Upper lobe of left lung (tissue), 6 donors: Measurements from ENCODE around the gene EXOC6. TPM values are rescaled to one million over a fixed set of nuclear protein-coding genes. Genes with fewer than 3 reads are reported as not detected.
A peak's percentile ranks its signal among the peaks of the same experiment; 100 is the strongest.

Source experiments
- ATAC-seq, 2 donors: fragments of 200-7000 bp; cut with Tn5 transposase; one replicate each; pipeline ENCODE4 v1.9.1; 2022; ENCODE audit warnings: mild to moderate bottlenecking in 2 of 2, moderate library complexity in 2 of 2; ENCODE audit not compliant: low FRiP score in 2 of 2
- DNase-seq, 2 donors: peaks; one replicate each; pipeline ENCODE4 v3.0.0-alpha.2; 2019 to 2020
- H3K27ac ChIP-seq, 4 donors: fragments of 200-600 bp; sonication (generic); one replicate each; pipeline ENCODE4 v1.5.1; 2016 to 2019
- H3K27me3 ChIP-seq, 4 donors: fragments of 200-600 bp; sonication (generic); one replicate each; pipeline ENCODE4 v1.5.1; 2017 to 2019
- H3K36me3 ChIP-seq, 4 donors: fragments of 200-600 bp; sonication (generic); one replicate each; pipeline ENCODE4 v1.5.1; 2016 to 2019
- H3K4me1 ChIP-seq, 4 donors: fragments of 200-600 bp; sonication (generic); one replicate each; pipeline ENCODE4 v1.5.1; 2018 to 2019
- H3K4me3 ChIP-seq, 4 donors: fragments of 200-600 bp; sonication (generic); one replicate each; pipeline ENCODE4 v1.5.1; 2017 to 2019; ENCODE audit warnings: mild to moderate bottlenecking in 2 of 4, moderate library complexity in 1 of 4
- H3K9me3 ChIP-seq, 4 donors: fragments of 200-600 bp; sonication (generic); one replicate each; pipeline ENCODE4 v1.5.1; 2018 to 2019
- CTCF ChIP-seq, 6 experiments: fragments of 450-650 bp in 4 of 6; fragments of 200-600 bp in 2 of 6; sonication (generic) in 2 of 6; IDR thresholded peaks; one replicate each; pipeline ENCODE4 v1.5.1; 2016 to 2019; ENCODE audit warnings: antibody characterized with exemption in 6 of 6
- EP300 ChIP-seq, 4 donors: sonication (generic); formaldehyde crosslinking; IDR thresholded peaks; one replicate each; pipeline ENCODE4 v1.5.1; 2017; ENCODE audit warnings: antibody characterized with exemption in 4 of 4, control low read depth in 2 of 4
- POLR2A ChIP-seq, 4 donors: fragments of 450-650 bp; IDR thresholded peaks; one replicate each; pipeline ENCODE4 v1.5.1; 2016 to 2017; ENCODE audit warnings: antibody characterized with exemption in 4 of 4, mild to moderate bottlenecking in 2 of 4
- POLR2AphosphoS5 ChIP-seq, 2 donors: sonication (generic); formaldehyde crosslinking; IDR thresholded peaks; one replicate each; pipeline ENCODE4 v1.5.1; 2017; ENCODE audit warnings: antibody characterized with exemption in 2 of 2
- WGBS, 2 donors: methylation state at CpG; one replicate each; pipeline ENCODE4 v1.1.5; 2017 to 2018; 5-methylcytosine and 5-hydroxymethylcytosine counted together
- total RNA-seq, 6 donors: library from RNA; depleted of rRNA in 4 of 6; stranded (reverse); fragments of >200 nt in 4 of 6; gene quantifications; one replicate each; pipeline versions ENCODE4 v1.1.0 to v1.2.1, GENCODE V29; 2016 to 2021
- donor health status: DM: no; HTN: no; CAD: no; lungs with moderate emphysema.
- donor health status: DM: no; HTN: yes; CAD: no; lungs with severe emphysema.

The EXOC6 gene
- total RNA-seq, 6 donors from 2014 or later, result 7.1 to 27.3 (median 20.1) TPM

GRCh38 chr10:93074147-93074596 lies 225.9 kb downstream of the EXOC6 start:
- H3K4me3 ChIP-seq, result peak overlapping the region in 3 of 4 donors; percentile 31 to 47 (median 42)
- peaks cover 30 to 46% (median 35%) of the 10 kb centered on the region in 4 donors for H3K4me1 ChIP-seq
- TF ChIP-seq CTCF (IDR thresholded peaks at IDR 0.05) (no peak), POLR2A (IDR thresholded peaks at IDR 0.05) (no peak), POLR2AphosphoS5 (IDR thresholded peaks at IDR 0.05) (no peak), EP300 (IDR thresholded peaks at IDR 0.05) (no peak)
- no peaks in the 10 kb centered on the region for H3K9me3 ChIP-seq
- H3K27me3 ChIP-seq, result peaks cover 0 to 40% (median 27%) of the 10 kb centered on the region in 4 donors
- no peak overlapping the region for H3K27ac ChIP-seq
- ATAC-seq, result no peak
- WGBS, 2 donors, result 0 to 6% methylated on average over 13 to 25 of the region's 40 CpGs
- DNase-seq, result no peak
- H3K36me3 ChIP-seq, result no peaks in the 10 kb centered on the region

- ATAC-seq (no peak), DNase-seq (peak in 1 of 2 donors; percentile 81)
- TF ChIP-seq CTCF (IDR thresholded peaks at IDR 0.05) (no peak), POLR2AphosphoS5 (IDR thresholded peaks at IDR 0.05) (no peak), POLR2A (IDR thresholded peaks at IDR 0.05) (no peak)
- H3K27ac ChIP-seq, result no peak overlapping the region
- H3K36me3 ChIP-seq, result no peaks in the 10 kb centered on the region
- H3K4me3 ChIP-seq, result peak overlapping the region in 2 of 4 donors; percentile 31 to 47
- 2 to 6% methylated on average over 13 to 64 of the region's 67 CpGs for WGBS, 2 donors
- no peaks in the 10 kb centered on the region for H3K9me3 ChIP-seq
- H3K27me3 ChIP-seq, result peaks cover 0 to 39% (median 27%) of the 10 kb centered on the region in 4 donors
- H3K4me1 ChIP-seq, result peaks cover 30 to 46% (median 36%) of the 10 kb centered on the region in 4 donors
Measured at GRCh38 chr10:93074597-93075368, 226.5 kb downstream of the EXOC6 start.

GRCh38 chr10:93075369-93076221 lies 227.3 kb downstream of the EXOC6 start:
- ATAC-seq, result no peak
- Histone ChIP-seq H3K4me3 (no peak overlapping the region), H3K27ac (no peak overlapping the region), H3K4me1 (peaks cover 30 to 52% (median 42%) of the 10 kb centered on the region in 4 donors), H3K27me3 (peaks cover 0 to 38% (median 27%) of the 10 kb centered on the region in 4 donors), H3K9me3 (no peaks in the 10 kb centered on the region), H3K36me3 (no peaks in the 10 kb centered on the region)
- TF ChIP-seq CTCF (IDR thresholded peaks at IDR 0.05) (no peak), POLR2AphosphoS5 (IDR thresholded peaks at IDR 0.05) (no peak), POLR2A (IDR thresholded peaks at IDR 0.05) (no peak), EP300 (IDR thresholded peaks at IDR 0.05) (no peak)
- DNase-seq, result no peak
- 28 to 32% methylated on average over 21 to 24 of the region's 25 CpGs for WGBS, 2 donors

GRCh38 chr10:93076871-93077270 lies 228.6 kb downstream of the EXOC6 start:
- Histone ChIP-seq H3K4me1 (peaks cover 27 to 42% (median 39%) of the 10 kb centered on the region in 4 donors), H3K36me3 (no peaks in the 10 kb centered on the region), H3K4me3 (no peak overlapping the region), H3K9me3 (no peaks in the 10 kb centered on the region), H3K27ac (no peak overlapping the region), H3K27me3 (peaks cover 0 to 36% (median 23%) of the 10 kb centered on the region in 4 donors)
- DNase-seq (no peak), ATAC-seq (no peak)
- 56 to 66% methylated on average over 1 to 2 of the region's 2 CpGs for WGBS, 2 donors
- no peak for TF ChIP-seq CTCF (IDR thresholded peaks at IDR 0.05)
- no peak for TF ChIP-seq POLR2AphosphoS5 (IDR thresholded peaks at IDR 0.05)
- TF ChIP-seq POLR2A (IDR thresholded peaks at IDR 0.05), result no peak
- no peak for TF ChIP-seq EP300 (IDR thresholded peaks at IDR 0.05)
